IPS-15b (cell line): ENCODE measurements around the gene OXA1L.
A peak's percentile ranks its signal among the peaks of the same experiment; 100 is the strongest.
"Not testable (repeated sequence)": the region's sequence is repeated elsewhere in the genome, so short reads cannot be mapped to it uniquely, and the experiment has no call there.

Experiments
- H3K27me3 ChIP-seq: one replicate; pipeline ENCODE4 v1.6.1; 2013; ENCODE audit warnings: low read length; ENCODE audit not compliant: control insufficient read depth, insufficient read depth
- H3K36me3 ChIP-seq: one replicate; pipeline ENCODE4 v1.6.1; 2013; ENCODE audit warnings: low read length; ENCODE audit not compliant: control insufficient read depth, insufficient read depth
- H3K4me1 ChIP-seq: one replicate; pipeline ENCODE4 v1.6.1; 2013; ENCODE audit warnings: mild to moderate bottlenecking, low read length; ENCODE audit not compliant: control insufficient read depth, insufficient read depth
- H3K4me3 ChIP-seq: one replicate; pipeline ENCODE4 v1.5.1; 2013; ENCODE audit warnings: low read depth, low read length
- H3K9ac ChIP-seq: one replicate; pipeline ENCODE4 v1.6.1; 2013; ENCODE audit warnings: low read depth, mild to moderate bottlenecking, low read length
- H3K9me3 ChIP-seq: one replicate; pipeline ENCODE4 v1.6.1; 2013; ENCODE audit warnings: mild to moderate bottlenecking, low read length; ENCODE audit not compliant: control insufficient read depth, insufficient read depth

OXA1L gene

GRCh38 chr14:22739423-22739822 is 27.1 kb upstream of the OXA1L start:
- H3K9ac ChIP-seq = no peak overlapping the region
- no peaks in the 10 kb centered on the region for H3K4me1 ChIP-seq
- H3K27me3 ChIP-seq = no peaks in the 10 kb centered on the region
- H3K36me3 ChIP-seq = no peaks in the 10 kb centered on the region
- peaks cover 3% of the 10 kb centered on the region for H3K9me3 ChIP-seq
- no peak overlapping the region for H3K4me3 ChIP-seq

GRCh38 chr14:22740020-22740419 is 26.5 kb upstream of the OXA1L start:
- Histone ChIP-seq H3K36me3 (no peaks in the 10 kb centered on the region), H3K4me1 (no peaks in the 10 kb centered on the region), H3K9ac (no peak overlapping the region), H3K27me3 (no peaks in the 10 kb centered on the region), H3K4me3 (no peak overlapping the region), H3K9me3 (peaks cover 3% of the 10 kb centered on the region)

- Histone ChIP-seq H3K9me3 (no peaks in the 10 kb centered on the region), H3K36me3 (no peaks in the 10 kb centered on the region), H3K27me3 (no peaks in the 10 kb centered on the region), H3K9ac (no peak overlapping the region), H3K4me3 (no peak overlapping the region), H3K4me1 (no peaks in the 10 kb centered on the region)
These were observed 18.7 kb upstream of the OXA1L start for GRCh38 chr14:22747769-22748168.

GRCh38 chr14:22748206-22748605 is 18.3 kb upstream of the OXA1L start:
- Histone ChIP-seq H3K4me3 (no peak overlapping the region), H3K4me1 (no peaks in the 10 kb centered on the region), H3K9me3 (no peaks in the 10 kb centered on the region), H3K9ac (no peak overlapping the region), H3K27me3 (no peaks in the 10 kb centered on the region), H3K36me3 (no peaks in the 10 kb centered on the region)

GRCh38 chr14:22748631-22749068 is 17.8 kb upstream of the OXA1L start:
- Histone ChIP-seq H3K9me3 (no peaks in the 10 kb centered on the region), H3K36me3 (no peaks in the 10 kb centered on the region), H3K4me1 (no peaks in the 10 kb centered on the region), H3K27me3 (no peaks in the 10 kb centered on the region), H3K4me3 (no peak overlapping the region), H3K9ac (no peak overlapping the region)

GRCh38 chr14:22752422-22752821 is 14.1 kb upstream of the OXA1L start:
- no peak overlapping the region for H3K4me3 ChIP-seq
- no peak overlapping the region for H3K9ac ChIP-seq
- H3K9me3 ChIP-seq = no peaks in the 10 kb centered on the region
- H3K27me3 ChIP-seq = no peaks in the 10 kb centered on the region
- no peaks in the 10 kb centered on the region for H3K4me1 ChIP-seq
- H3K36me3 ChIP-seq = no peaks in the 10 kb centered on the region

GRCh38 chr14:22753586-22753985 is 12.9 kb upstream of the OXA1L start:
- Histone ChIP-seq H3K4me3 (no peak overlapping the region), H3K9me3 (no peaks in the 10 kb centered on the region), H3K9ac (no peak overlapping the region), H3K27me3 (no peaks in the 10 kb centered on the region), H3K36me3 (no peaks in the 10 kb centered on the region), H3K4me1 (no peaks in the 10 kb centered on the region)

GRCh38 chr14:22757972-22758650 is 8.4 kb upstream of the OXA1L start:
- not testable (repeated sequence) for H3K4me1 ChIP-seq, H3K36me3 ChIP-seq, H3K9ac ChIP-seq, H3K27me3 ChIP-seq, H3K4me3 ChIP-seq, H3K9me3 ChIP-seq

- Histone ChIP-seq H3K4me3 (no peak overlapping the region), H3K9ac (no peak overlapping the region), H3K36me3 (no peaks in the 10 kb centered on the region), H3K9me3 (no peaks in the 10 kb centered on the region), H3K27me3 (no peaks in the 10 kb centered on the region), H3K4me1 (no peaks in the 10 kb centered on the region)
These were observed 4.8 kb upstream of the OXA1L start for GRCh38 chr14:22761734-22762133.

GRCh38 chr14:22764382-22764781 is 2.1 kb upstream of the OXA1L start:
- Histone ChIP-seq H3K9ac (no peak overlapping the region), H3K4me1 (no peaks in the 10 kb centered on the region), H3K9me3 (no peaks in the 10 kb centered on the region), H3K4me3 (no peak overlapping the region), H3K27me3 (no peaks in the 10 kb centered on the region), H3K36me3 (peaks cover 2% of the 10 kb centered on the region)

- Histone ChIP-seq H3K9ac (peak overlapping the region; percentile 96), H3K4me1 (no peaks in the 10 kb centered on the region), H3K4me3 (peak overlapping the region; percentile 100), H3K27me3 (no peaks in the 10 kb centered on the region), H3K36me3 (peaks cover 28% of the 10 kb centered on the region), H3K9me3 (no peaks in the 10 kb centered on the region)
These were observed 768 bp downstream of the OXA1L start for GRCh38 chr14:22767323-22767589.

GRCh38 chr14:22768947-22769346 is 2.5 kb downstream of the OXA1L start:
- H3K9me3 ChIP-seq = no peaks in the 10 kb centered on the region
- H3K9ac ChIP-seq = no peak overlapping the region
- no peak overlapping the region for H3K4me3 ChIP-seq
- H3K4me1 ChIP-seq = no peaks in the 10 kb centered on the region
- no peaks in the 10 kb centered on the region for H3K27me3 ChIP-seq
- peaks cover 31% of the 10 kb centered on the region for H3K36me3 ChIP-seq
